GM19452 (cell line): ENCODE data around the gene LRGUK.
A peak's percentile ranks its signal among the peaks of the same experiment; 100 is the strongest.
"Not testable (repeated sequence)": the region's sequence is repeated elsewhere in the genome, so short reads cannot be mapped to it uniquely, and the experiment has no call there.

ENCODE experiments used
- ATAC-seq: cut with Tn5 transposase; IDR thresholded peaks from one replicate; pipeline ENCODE4 v1.9.1; 2021; ENCODE audit not compliant: unreplicated experiment

The LRGUK gene

DNA sequence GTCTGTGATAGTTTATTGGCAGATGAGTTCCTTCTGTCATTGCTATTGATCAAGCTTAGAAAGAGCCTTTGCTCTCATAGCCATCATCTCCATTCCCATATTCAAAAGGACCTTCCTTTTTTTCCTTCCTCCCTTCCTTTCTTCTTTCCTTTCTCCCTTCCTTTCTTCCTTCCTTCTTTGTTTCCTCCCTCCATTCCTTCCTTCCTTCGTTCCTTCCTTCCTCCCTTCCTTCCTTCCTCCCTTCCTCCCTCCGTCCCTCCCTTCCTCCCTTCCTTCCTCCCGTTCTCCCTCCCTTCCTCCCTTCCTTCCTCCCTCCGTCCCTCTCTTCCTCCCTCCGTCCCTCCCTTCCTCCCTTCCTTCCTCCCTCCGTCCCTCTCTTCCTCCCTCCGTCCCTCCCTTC is 104.2 kb downstream of the LRGUK start:
- ATAC-seq: not testable (repeated sequence)

DNA sequence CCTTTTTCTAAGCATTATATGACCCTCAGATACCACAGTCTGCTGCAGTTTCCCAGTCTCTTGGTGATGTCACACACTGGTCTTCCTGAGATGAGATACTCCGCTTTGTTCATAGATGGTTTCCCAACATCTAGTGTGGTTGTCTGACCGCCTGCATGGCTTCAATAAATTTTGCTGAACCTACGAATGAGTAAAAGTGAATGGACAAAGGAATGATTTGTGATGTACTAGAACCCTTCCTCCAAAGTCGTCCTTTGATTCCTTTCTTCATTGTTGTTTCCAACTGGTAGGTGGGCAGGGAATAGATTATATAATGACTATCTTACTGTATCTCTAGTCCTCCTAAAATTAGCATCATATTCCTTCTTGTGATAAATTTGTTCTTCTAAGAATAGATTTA is 107.1 kb downstream of the LRGUK start:
- no peak for ATAC-seq

DNA sequence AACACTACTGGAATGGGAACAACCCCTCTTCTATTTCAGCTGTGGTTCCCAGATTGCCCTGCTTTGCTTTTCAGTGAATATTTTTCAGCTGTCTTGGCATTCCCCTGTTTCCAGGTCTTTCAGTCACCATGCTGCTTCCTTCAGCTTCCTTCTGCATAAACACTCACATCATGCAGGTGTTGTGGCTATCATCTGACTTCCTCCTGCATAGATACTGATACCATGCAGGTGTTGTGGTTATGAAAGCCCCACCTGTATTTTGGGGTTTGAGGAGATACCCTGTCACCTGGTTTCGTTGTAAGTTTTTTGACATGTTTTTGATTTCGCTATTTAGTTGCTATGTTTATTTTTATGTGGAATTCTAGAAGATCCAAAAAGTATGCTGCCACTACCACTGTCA is 118.1 kb downstream of the LRGUK start:
- no peak for ATAC-seq

DNA sequence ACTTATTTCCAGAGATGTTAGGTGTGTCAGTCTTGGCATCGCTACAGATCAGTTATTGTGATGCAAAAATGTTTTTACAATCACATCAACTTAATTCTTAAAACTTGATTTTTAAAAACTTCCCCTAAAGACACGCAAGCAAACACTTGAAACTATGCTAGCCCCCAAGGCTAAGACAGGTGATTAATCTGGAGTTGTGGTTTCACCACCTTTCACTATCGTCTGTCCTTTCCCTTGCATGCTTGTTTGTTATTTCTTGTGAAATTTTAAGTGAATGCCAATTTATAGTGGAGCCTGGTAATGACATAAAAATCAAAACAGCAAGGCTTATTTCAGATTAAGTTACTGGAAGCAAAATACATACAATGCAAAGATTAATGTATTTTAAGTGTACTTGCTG is 119.2 kb downstream of the LRGUK start:
- ATAC-seq: no peak

DNA sequence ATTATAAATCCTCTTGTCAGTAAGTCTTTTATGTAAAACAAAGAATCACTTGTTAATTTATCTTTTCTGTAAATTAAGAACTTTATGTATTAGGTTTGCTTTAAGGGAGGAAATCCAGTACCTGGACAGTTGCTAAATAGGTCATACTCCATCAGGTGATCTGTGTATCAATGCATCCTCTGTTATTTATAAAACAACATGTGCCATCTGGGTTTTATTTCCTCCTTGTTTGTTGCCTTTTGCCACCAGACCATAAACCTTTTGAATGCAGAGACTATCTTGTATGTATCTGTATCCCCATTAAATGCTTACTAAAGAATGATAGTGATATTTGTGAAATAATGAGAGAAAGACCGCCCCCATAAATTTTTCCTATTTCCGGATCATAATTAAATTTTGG is 119.6 kb downstream of the LRGUK start:
- no peak for ATAC-seq

DNA sequence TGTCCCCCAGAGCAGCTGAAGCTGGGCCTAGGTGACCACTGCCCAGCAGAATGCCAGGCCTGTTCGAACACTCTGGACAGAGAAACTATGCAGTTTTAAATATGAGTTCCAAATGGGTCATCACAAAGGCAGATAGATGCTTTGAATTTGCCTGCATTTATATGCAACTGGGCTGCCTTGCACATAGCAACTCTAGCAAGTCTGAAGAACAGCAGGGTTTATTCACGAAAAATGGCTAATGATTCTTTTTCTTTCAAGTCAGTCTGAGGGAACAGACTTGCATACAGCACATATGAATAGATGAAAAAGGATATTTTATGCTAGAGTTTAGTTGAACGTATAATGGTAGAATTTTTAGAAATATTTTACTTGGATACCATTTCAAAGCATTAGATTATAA is 121.1 kb downstream of the LRGUK start:
- no peak for ATAC-seq

DNA sequence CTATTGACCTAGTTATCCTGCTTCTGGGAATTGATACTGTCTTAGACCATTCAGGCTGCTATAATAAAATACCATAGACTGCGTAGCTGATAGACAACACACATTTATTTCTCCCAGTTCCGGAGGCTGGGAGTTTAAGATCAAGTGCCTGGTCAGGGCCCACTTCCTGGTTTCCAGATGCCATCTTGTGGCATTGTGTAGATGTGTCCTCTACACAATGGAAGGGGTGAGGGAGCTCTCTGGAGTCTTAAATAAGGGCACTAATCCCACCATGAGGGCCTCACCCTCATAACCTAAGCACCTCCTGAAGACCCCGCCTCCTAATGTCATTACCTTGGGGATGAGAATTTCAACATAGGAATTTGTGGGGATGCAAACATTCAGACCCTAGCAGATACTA is 127.2 kb downstream of the LRGUK start:
- ATAC-seq: no peak

DNA sequence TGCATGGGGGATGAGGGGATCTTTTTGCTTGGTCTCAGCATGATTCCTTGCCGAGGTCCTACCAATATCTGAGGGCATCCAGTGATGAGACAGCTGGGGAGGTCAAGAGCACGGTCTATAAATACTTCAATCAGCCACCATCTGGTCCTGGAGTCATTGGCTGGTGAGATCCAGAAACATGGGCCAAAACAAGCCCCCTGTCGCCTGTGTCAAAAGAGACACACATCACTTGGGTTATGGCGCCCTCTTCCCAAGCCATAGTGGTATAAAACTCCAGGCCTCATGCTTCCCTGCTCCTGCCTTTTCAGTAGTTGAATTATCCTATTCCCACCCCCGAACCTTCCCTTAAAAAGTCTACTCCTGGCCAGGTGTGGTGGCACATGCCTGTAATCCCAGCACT is 128.7 kb downstream of the LRGUK start:
- no peak for ATAC-seq

DNA sequence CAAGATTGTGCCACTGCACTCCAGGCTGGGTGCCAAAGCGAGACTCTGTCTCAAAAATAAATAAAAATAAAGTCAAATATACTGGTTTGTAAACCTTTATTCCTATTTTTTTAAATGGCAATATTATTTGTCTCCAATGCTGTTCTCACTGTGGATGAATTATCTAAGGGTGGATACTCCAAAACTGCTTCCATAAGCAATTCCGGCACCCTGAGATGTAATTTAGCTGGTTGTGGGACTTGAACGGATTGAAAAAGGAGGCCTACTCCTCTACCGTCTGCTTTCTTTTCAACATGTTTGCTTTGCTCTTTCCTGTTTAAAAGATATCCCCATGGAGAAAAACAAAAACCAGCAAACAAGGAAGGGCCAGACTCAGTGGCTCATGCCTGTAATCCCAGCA is 135.2 kb downstream of the LRGUK start:
- no peak for ATAC-seq

DNA sequence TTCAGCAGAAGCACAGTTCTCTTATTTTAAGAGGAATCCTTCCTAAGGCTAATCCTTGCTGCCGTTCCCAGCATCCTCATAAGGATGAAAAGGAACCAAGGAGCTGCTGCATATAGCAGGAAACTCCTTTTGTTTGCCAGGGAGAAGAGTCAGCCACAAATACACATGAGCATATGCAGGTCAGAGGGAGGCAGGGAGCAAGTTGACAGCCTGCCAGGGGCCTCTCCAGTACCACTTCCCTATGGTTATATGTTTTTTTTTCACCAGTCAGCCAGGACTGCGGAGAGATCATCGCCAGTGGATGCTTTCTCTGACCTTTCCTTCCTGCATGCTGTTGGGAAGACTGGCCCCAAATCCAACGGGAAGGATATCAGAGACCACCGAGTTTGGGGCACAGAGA is 149.8 kb downstream of the LRGUK start:
- ATAC-seq: no peak

DNA sequence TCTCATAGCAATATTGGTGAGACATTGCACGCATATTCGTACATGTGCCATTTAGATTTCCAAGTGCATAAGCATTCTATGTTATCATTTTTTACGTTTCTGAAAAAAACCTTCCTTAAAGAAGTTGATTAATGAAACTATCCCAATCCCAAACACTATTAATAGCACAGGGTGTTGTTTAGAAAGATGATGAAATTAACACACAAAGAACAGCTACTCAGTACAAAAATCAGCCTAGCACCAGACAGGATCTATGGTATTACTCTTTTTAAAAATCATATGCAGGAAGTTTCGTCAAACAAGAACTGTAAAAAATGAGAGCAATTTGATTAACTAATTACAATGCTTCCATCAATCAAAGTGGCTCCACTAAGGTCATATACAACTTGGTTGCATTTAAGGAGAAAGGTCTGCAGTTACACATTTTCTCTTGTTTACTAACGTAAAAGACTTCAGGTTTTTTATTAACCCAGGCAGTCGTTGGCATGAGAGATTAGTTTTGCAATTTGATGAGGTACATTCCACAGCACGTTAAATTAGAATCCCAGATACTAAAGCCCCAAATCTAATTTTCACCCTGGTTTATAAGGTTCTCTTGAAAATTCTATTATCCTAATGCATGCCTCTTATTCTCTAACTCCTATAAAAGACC is 151.5 kb downstream of the LRGUK start:
- ATAC-seq: no peak

DNA sequence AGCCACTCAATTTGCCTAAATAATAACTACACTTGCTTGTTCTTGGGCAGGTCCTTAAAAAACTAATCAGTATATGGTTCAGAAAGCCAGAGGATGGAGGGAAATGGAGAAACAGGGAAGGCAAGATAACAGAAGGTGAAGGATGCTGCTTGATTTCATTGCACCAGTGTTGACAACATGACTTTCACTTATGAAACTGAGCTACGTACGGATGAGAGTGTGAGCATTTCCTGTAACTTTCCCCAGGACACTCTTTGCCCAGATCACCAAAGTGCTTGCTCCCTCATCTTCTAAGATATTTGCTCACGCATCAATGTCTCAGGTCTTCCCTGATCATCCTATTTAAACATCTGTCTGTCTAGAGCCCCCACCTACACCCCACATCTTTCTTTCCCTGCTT is 152.2 kb downstream of the LRGUK start:
- no peak for ATAC-seq

DNA sequence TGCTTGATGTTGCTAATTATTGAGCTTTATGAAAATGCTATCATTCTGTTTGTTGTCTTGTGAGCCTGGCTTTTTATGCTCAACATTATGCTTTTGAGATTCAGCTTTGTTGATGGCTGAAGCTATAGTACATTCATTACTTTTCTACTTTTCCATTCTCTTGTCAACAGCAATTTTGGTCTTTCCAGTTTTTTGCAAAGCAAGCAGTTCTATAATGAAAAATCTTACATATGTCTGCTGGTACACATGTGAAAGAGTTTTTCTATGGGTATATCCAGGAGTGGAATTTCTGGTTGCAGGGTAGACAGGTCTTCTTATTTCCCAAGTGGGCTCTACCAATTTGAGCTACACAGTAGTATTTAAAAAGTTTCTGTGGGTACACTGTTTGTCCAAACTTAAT is 152.8 kb downstream of the LRGUK start:
- no peak for ATAC-seq

DNA sequence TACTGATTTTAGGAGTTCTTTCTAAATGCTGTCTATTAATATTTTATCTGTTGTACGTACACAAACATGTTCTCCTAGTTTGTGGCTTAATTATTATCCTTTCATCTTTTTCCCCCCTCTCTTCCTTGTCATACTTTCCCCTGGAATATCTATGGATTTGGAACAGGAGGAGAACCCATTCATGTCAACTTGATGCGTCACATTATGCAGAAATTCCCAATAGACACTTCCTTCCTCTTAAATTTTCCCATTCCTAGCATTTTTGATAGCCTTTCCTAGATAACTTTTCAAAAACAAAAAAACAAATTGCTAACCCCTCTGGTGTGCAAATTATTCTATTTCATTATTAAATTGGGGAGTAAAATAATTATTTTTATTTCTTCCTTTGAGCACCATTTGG is 153.4 kb downstream of the LRGUK start:
- no peak for ATAC-seq

DNA sequence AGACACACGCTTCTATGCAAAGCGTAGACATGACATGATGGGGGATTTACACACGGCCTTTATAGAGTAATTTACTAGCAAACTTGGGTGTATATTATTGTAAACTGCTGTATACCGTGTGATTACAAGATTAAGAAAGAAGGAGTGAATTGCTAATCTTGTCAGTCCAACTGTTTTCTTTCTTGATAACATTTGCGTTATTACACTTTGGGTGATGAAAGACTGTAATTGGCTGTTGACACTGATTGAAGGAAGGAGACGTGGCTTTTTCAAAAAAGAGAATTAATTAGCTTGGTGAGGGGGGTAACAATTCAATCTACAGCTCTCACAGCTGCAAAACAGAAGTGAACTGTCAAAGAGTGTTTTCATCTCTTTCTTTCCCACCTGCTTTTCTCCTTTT is 156.9 kb downstream of the LRGUK start:
- no peak for ATAC-seq

DNA sequence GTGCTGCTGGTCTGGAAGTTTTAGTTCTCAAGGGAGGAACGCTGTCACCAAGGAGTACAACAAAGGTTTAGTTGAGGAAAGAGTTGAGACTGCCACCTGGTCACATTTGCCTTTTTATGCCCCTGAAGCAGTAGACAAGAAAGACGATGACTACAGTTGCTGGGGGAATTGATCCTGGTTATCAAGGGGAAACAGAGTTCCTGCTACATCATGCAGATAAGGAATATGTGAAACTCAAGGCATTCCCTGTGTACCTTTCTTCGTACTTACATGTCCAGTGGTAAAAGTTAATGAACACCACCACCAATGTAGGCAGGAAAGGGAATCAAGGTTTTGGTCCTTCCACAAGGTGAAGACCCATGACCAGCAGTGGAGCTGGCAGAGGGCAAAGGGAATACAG is 157.8 kb downstream of the LRGUK start:
- ATAC-seq: no peak

DNA sequence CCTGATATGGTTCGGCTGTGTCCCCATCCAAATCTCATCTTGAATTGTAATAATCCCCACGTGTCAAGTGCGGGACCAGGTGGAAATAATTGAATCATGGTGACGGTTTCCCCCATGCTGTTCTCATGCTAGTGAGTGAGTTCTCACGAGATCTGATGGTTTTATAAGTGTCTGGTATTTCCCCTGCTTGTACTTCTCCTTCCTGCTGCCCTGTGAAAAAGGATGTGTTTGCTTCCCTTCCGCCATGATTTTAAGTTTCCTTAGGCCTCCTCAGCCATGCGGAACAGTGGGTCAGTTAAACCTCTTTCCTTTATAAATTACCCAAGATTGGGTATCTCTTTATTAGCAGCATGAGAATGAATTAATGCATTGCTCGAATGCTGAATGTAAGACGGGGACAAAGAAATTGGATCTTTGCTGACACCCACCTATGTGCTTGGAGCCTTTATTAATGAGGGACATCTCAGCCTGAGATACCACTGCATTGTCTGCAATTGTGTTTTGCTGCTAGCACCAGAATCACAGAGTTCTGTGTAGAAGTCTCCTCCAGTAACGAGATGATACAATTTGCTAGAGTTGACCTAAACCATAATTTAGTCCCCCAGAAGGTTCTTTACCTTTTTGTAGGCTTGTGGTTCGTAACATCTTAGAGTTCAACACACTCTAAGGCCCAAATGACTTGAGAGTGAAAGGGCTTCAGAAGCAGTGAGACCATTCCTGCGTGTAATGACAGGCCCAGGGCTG is 160.9 kb downstream of the LRGUK start:
- ATAC-seq: no peak

DNA sequence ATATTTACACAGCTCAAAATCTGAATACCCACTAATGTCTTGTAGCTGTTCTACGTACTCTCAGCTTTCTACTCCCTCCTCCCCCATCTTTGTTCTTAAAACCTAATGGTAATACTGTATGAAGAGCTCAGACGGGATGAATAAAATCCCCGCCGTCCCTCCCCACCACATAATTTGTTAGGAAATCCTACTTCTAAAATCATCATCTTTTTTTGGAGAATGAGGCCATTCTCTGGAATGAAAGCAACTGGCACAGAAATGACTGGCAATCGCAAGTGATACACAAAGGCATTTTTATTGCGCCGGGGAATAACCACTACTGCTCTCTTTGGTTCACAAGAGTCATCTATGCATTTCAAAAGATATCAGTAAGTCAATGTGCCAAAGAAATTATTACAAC is 162.3 kb downstream of the LRGUK start:
- no peak for ATAC-seq

DNA sequence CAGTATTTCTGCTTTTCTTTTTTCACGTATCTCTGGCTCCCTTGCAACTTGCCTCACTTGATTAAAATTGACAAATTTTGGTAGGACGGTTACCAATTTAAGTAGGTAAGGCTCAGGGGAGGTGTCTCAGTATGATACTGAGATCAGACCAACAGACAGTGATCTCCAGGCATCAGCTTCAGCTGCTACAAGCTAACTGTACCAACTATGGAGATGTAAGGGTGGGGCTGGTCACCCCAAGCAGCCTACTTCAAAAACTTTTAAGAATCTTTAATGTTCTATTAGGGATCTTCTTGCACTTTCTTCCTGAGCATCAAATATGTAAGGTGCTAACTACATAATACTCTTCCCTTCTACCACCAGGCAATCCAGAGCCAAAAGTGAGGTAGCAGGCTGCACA is 162.7 kb downstream of the LRGUK start:
- no peak for ATAC-seq

DNA sequence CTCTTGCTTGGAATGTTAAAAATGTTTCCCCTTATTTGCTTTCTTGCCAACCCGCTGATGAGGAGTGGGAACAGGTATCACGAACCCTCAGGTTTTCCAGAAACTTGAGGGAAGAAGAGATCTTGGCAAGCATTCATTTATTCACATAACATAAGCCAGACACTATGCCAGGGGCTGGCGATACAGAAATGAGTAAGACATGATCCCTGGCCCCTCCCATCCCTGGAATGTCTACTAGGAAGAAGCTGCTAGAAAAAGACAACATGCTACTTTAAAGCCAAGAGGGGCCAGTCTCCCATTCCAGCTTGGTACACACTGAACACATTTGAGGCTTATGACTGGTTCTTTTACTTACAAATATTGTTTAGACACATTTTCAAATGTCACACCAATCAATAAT is 163.1 kb downstream of the LRGUK start:
- ATAC-seq: no peak

DNA sequence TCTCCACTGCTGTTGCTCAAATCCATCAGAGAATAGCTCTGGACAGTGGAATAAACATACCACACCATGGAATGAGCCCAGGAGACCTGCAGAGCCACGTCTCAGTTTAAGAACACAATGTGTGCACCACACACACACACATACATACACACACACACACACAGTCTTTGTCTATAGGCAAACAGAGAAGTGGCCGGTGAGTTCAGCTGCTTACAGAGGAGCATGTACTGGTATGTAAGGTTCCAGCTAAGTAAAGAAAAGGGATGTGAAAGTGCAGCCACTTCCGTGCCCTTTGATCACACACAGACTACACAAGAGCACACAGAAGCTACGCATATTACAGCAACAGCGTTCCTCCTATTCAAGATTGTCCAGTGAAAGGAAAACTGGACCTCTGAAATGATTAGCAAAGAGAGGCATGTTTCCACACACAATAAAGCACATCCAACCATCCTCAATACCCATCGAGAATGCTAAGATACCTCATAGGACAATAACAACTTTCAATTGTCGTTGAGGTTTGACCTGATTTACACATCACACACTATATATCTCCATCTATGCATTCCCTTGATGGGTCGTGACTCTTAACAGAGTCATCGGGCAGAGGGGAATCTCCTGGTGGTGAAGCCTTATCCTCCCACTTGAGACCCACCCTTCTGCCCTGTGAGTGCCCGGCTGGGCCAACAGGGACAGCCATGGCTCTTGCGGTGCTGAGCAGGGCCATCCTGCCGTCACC is 166.0 kb downstream of the LRGUK start:
- ATAC-seq: peak; percentile 100

DNA sequence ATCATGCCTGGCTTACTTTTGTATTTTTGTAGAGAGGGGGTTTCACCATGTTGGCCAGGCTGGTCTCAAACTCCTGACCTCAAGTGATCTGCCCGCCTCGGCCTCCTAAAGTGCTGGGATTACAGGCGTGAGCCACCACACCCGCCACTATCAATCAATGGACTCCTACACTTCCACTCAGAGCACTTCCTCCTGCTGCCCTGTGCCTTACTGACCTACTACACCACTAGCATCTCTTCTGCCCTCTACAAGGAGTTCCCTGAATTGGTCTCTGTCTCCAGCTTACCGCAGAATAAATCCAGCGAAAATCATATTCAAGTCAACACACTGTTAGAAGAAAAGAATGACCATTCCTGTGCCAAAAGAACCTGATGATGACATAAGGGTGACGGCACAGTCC is 168.8 kb downstream of the LRGUK start:
- not testable (repeated sequence) for ATAC-seq
